ENCODE results near the gene FAM156B.
A peak's percentile ranks its signal among the peaks of the same experiment; 100 is the strongest.
"Not testable (repeated sequence)": the region's sequence is repeated elsewhere in the genome, so short reads cannot be mapped to it uniquely, and the experiment has no call there.

The FAM156B gene

GRCh38 chrX:52930214-52930613 is 33.1 kb downstream of the FAM156B start:
- DNase-seq = not testable (repeated sequence)

- DNase-seq = no peak
These were observed 36.1 kb downstream of the FAM156B start for GRCh38 chrX:52933213-52933612.

GRCh38 chrX:52933976-52934703 is 37.0 kb downstream of the FAM156B start:
- no peak for DNase-seq

- DNase-seq = peak; percentile 90
These were observed 37.8 kb downstream of the FAM156B start for GRCh38 chrX:52934704-52935469.

GRCh38 chrX:52935470-52935784 is 38.3 kb downstream of the FAM156B start:
- not testable (repeated sequence) for DNase-seq

GRCh38 chrX:52940704-52941103 is 43.6 kb downstream of the FAM156B start:
- DNase-seq = not testable (repeated sequence)

GRCh38 chrX:52941728-52942127 is 44.6 kb downstream of the FAM156B start:
- DNase-seq = not testable (repeated sequence)

- not testable (repeated sequence) for DNase-seq
These were observed 48.8 kb downstream of the FAM156B start for GRCh38 chrX:52945838-52946494.

- not testable (repeated sequence) for DNase-seq
These were observed 50.4 kb downstream of the FAM156B start for GRCh38 chrX:52947501-52947900.

- not testable (repeated sequence) for DNase-seq
These were observed 51.1 kb downstream of the FAM156B start for GRCh38 chrX:52948265-52948664.

GRCh38 chrX:52949325-52949724 is 52.2 kb downstream of the FAM156B start:
- not testable (repeated sequence) for DNase-seq

GRCh38 chrX:52949884-52950283 is 52.8 kb downstream of the FAM156B start:
- not testable (repeated sequence) for DNase-seq

All from T1000 (cell line).